HCT116 (cell line): Measurements from ENCODE around the gene ABHD16B. TPM values are rescaled to one million over a fixed set of nuclear protein-coding genes. Genes with fewer than 3 reads are reported as not detected.

Experiments used
- ATAC-seq: fragments of 200-7000 bp; cut with Tn5 transposase; 2 replicates; pipeline ENCODE4 v1.9.1; 2020; ENCODE audit warnings: mild to moderate bottlenecking, moderate library complexity
- BruUV-seq: library from RNA; stranded (reverse); fragments of 400-500 nt; replicated peaks from 2 replicates; lab custom pipeline; 2021; lab: Mats Ljungman, UMichigan
- CTCF ChIA-PET: fragments of 300-600 bp; sonication (Branson Sonifier 250); formaldehyde crosslinking; loops from one replicate; lab custom pipeline; 2021; ENCODE audit warnings: antibody characterized with exemption; lab: Charles Lee
- POLR2A ChIA-PET: fragments of 300-600, 350-600 bp; sonication (Branson Sonifier 250); formaldehyde crosslinking; loops from one replicate; lab custom pipeline; 2021; ENCODE audit warnings: antibody characterized with exemption; lab: Charles Lee
- RAD21 ChIA-PET, 2 experiments: fragments of 300-600 bp; sonication (Branson Sonifier 250); formaldehyde crosslinking; loops; one replicate each; lab custom pipeline; 2023; ENCODE audit warnings: low total read pairs in 2 of 2; ENCODE audit not compliant: uncharacterized antibody in 2 of 2, unreplicated experiment in 2 of 2, low non-redundant PET in 1 of 2; lab: Charles Lee
- DNase-seq: peaks from one replicate; pipeline ENCODE4 v3.0.0-alpha.2; 2010; ENCODE audit warnings: low read depth, low spot score
- H2AFZ ChIP-seq: fragments of 200-600 bp; shearing (Covaris generic), sonication (generic); 2 replicates; pipeline ENCODE4 v1.6.1; 2017; ENCODE audit warnings: low read depth, mixed run types, mixed read lengths, antibody characterized with exemption, low read length; ENCODE audit not compliant: poor library complexity, severe bottlenecking
- H3K27ac ChIP-seq: 2 replicates; pipeline ENCODE4 v1.5.1; 2012; ENCODE audit warnings: low read depth, low read length
- H3K27me3 ChIP-seq: fragments of 200-600 bp; sonication (generic); 2 replicates; pipeline ENCODE4 v1.6.1; 2016; ENCODE audit warnings: mixed run types, low read length, mixed read lengths; ENCODE audit not compliant: insufficient read depth
- H3K36me3 ChIP-seq, 2 experiments: fragments of 200-500 bp in 1 of 2; fragments of 200-600 bp in 1 of 2; sonication (Bioruptor generic) in 1 of 2; sonication (generic) in 1 of 2; 2 replicates each; pipeline versions ENCODE4 v1.5.1 to v1.6.1; 2014 to 2016; ENCODE audit warnings: low read length in 2 of 2, inconsistent platforms in 1 of 2, mixed read lengths in 1 of 2, mixed run types in 1 of 2; ENCODE audit not compliant: insufficient read depth in 2 of 2, control insufficient read depth in 1 of 2
- H3K4me1 ChIP-seq, 2 experiments: fragments of 200-600 bp in 1 of 2; sonication (generic) in 1 of 2; 2 replicates each; pipeline versions ENCODE4 v1.5.1 to v1.6.1; 2012 to 2017; ENCODE audit warnings: low read length in 2 of 2, inconsistent platforms in 1 of 2, mild to moderate bottlenecking in 1 of 2, mixed read lengths in 1 of 2, mixed run types in 1 of 2, moderate library complexity in 1 of 2; ENCODE audit not compliant: insufficient read depth in 2 of 2, control insufficient read depth in 1 of 2
- H3K4me2 ChIP-seq: fragments of 200-600 bp; sonication (generic); 2 replicates; pipeline ENCODE4 v1.6.1; 2017; ENCODE audit warnings: mixed run types, low read length, mixed read lengths
- H3K4me3 ChIP-seq, 2 experiments: fragments of 200-600 bp in 1 of 2; sonication (generic) in 1 of 2; replicated peaks in 1 of 2; 2 replicates each; pipeline ENCODE4 v1.5.1; 2011 to 2016; ENCODE audit warnings: low read length in 2 of 2, control low read depth in 1 of 2, low read depth in 1 of 2, mild to moderate bottlenecking in 1 of 2, mixed read lengths in 1 of 2, mixed run types in 1 of 2
- H3K79me2 ChIP-seq: fragments of 200-600 bp; sonication (generic); 2 replicates; pipeline ENCODE4 v1.6.1; 2017; ENCODE audit warnings: mild to moderate bottlenecking, mixed run types, low read length, moderate library complexity, mixed read lengths; ENCODE audit not compliant: insufficient read depth
- H3K9ac ChIP-seq: fragments of 200-600 bp; sonication (generic); 2 replicates; pipeline ENCODE4 v1.6.1; 2016; ENCODE audit warnings: low read length, mixed read lengths
- H3K9me2 ChIP-seq: fragments of 200-600 bp; sonication (generic), shearing (Covaris generic); 2 replicates; pipeline ENCODE4 v1.6.1; 2017; ENCODE audit warnings: mixed run types, mild to moderate bottlenecking, moderate library complexity; ENCODE audit not compliant: insufficient read depth
- H3K9me3 ChIP-seq, 2 experiments: fragments of 200-500 bp in 1 of 2; fragments of 200-600 bp in 1 of 2; sonication (Bioruptor generic) in 1 of 2; sonication (generic) in 1 of 2; 2 replicates each; pipeline ENCODE4 v1.6.1; 2014 to 2017; ENCODE audit warnings: low read length in 2 of 2, mixed read lengths in 2 of 2, inconsistent platforms in 1 of 2, low read depth in 1 of 2, mild to moderate bottlenecking in 1 of 2, mixed run types in 1 of 2, moderate library complexity in 1 of 2; ENCODE audit not compliant: control insufficient read depth in 1 of 2, insufficient read depth in 1 of 2
- H4K20me1 ChIP-seq: fragments of 200-600 bp; sonication (generic), shearing (Covaris generic); 2 replicates; pipeline ENCODE4 v1.6.1; 2017; ENCODE audit warnings: mixed run types, mild to moderate bottlenecking, moderate library complexity; ENCODE audit not compliant: insufficient read depth
- CTCF ChIP-seq, 3 experiments: fragments of 200-600 bp in 1 of 3; sonication (generic) in 1 of 3; IDR thresholded peaks in 2 of 3; conservative IDR thresholded peaks in 1 of 3; 2 replicates each; pipeline ENCODE4 v1.5.1; 2012 to 2017; ENCODE audit warnings: low read depth in 2 of 3, low read length in 2 of 3, antibody characterized with exemption in 1 of 3, borderline replicate concordance in 1 of 3, control low read depth in 1 of 3, mild to moderate bottlenecking in 1 of 3, mixed read lengths in 1 of 3, mixed run types in 1 of 3, moderate library complexity in 1 of 3; ENCODE audit not compliant: insufficient read depth in 1 of 3
- EGR1 ChIP-seq: IDR thresholded peaks from 2 replicates; pipeline ENCODE4 v1.6.1; 2012; ENCODE audit warnings: low read depth
- ELF1 ChIP-seq: IDR thresholded peaks from 2 replicates; pipeline ENCODE4 v1.6.1; 2012; ENCODE audit warnings: low read depth, borderline replicate concordance
- EZH2 ChIP-seq: fragments of 200-600 bp; sonication (generic); IDR thresholded peaks from 2 replicates; pipeline ENCODE4 v1.6.1; 2017; ENCODE audit warnings: antibody characterized with exemption, mixed run types
- FOSL1 ChIP-seq: IDR thresholded peaks from 2 replicates; pipeline ENCODE4 v1.6.1; 2012; ENCODE audit warnings: low read depth
- POLR2A ChIP-seq: IDR thresholded peaks from 2 replicates; pipeline ENCODE4 v1.7.0; 2011; ENCODE audit warnings: borderline replicate concordance; ENCODE audit not compliant: insufficient read depth, insufficient read length; ENCODE audit errors: extremely low read depth
- POLR2AphosphoS5 ChIP-seq: IDR thresholded peaks from 2 replicates; pipeline ENCODE4 v1.6.1; 2011; ENCODE audit warnings: mild to moderate bottlenecking, low read depth, low read length, moderate library complexity
- REST ChIP-seq: IDR thresholded peaks from 2 replicates; pipeline ENCODE4 v1.6.1; 2012; ENCODE audit warnings: low read depth
- SIN3A ChIP-seq: IDR thresholded peaks from 2 replicates; pipeline ENCODE4 v1.6.1; 2012; ENCODE audit warnings: low read depth
- SP1 ChIP-seq: IDR thresholded peaks from 2 replicates; pipeline ENCODE4 v1.6.1; 2012; ENCODE audit warnings: low read depth
- SRF ChIP-seq: IDR thresholded peaks from 2 replicates; pipeline ENCODE4 v1.6.1; 2012; ENCODE audit warnings: low read depth
- ZBTB33 ChIP-seq: IDR thresholded peaks from 2 replicates; pipeline ENCODE4 v1.6.1; 2011; ENCODE audit warnings: mild to moderate bottlenecking, low read length, moderate library complexity; ENCODE audit not compliant: insufficient replicate concordance; ENCODE audit errors: extremely low read depth
- intact Hi-C: fragments of 100-400 bp; cut with micrococcal nuclease; formaldehyde crosslinking; loops from 2 replicates; pipeline ENCODE4 v1.10.0; 2022
- total RNA-seq: library from RNA; stranded (reverse); gene quantifications from one replicate; pipeline ENCODE4 v1.2.1, GENCODE V29; 2021; ENCODE audit not compliant: unreplicated experiment

ABHD16B gene
- total RNA-seq, 1 experiment from 2014 or later = not detected

GRCh38 chr20:63854069-63854765 lies 7.1 kb upstream of the ABHD16B start (continued):
- TF ChIP-seq ZBTB33 = no peak
- no peak for TF ChIP-seq POLR2AphosphoS5
- TF ChIP-seq FOSL1 = no peak
- TF ChIP-seq SIN3A = no peak
- no peak for TF ChIP-seq EGR1
- no peak for TF ChIP-seq POLR2A

- Histone ChIP-seq H3K9me2 (no peaks in the 10 kb centered on the region), H3K9ac (no peak overlapping the region), H3K79me2 (no peaks in the 10 kb centered on the region), H2AFZ (no peak overlapping the region), H3K9me3 (no peaks in the 10 kb centered on the region), H3K36me3 (no peaks in the 10 kb centered on the region), H3K4me1 (peaks cover 8 to 29% of the 10 kb centered on the region in 2 experiments; a peak in 3 of 4 replicates), H3K4me2 (no peak overlapping the region), H3K27ac (no peak overlapping the region), H3K27me3 (no peaks in the 10 kb centered on the region), H4K20me1 (no peaks in the 10 kb centered on the region), H3K4me3 (no peak overlapping the region)
- ChIA-PET CTCF (no interaction called here), POLR2A (interaction anchor here (1.5 kb wide), 1 partner anchor 10 kb away, joined by 6 read pairs; the partner anchor contains the start of gene TPD52L2), RAD21 (no interaction called here)
- intact Hi-C loops = no loop called here
- DNase-seq = no peak
- no TSS peak for BruUV-seq
- ATAC-seq = no peak
- TF ChIP-seq CTCF (IDR thresholded peaks at IDR 0.05 in 2 of 3, conservative IDR thresholded peaks at IDR 0.05 in 1 of 3; ENCODE audit: borderline replicate concordance in 1 of 3, insufficient read depth in 1 of 3, low read depth in 2 of 3, low read length in 2 of 3) = no peak
- no peak for TF ChIP-seq POLR2AphosphoS5
- TF ChIP-seq POLR2A = no peak
- TF ChIP-seq EGR1 = no peak
- TF ChIP-seq SP1 = no peak
- no peak for TF ChIP-seq ZBTB33
- no peak for TF ChIP-seq ELF1
- no peak for TF ChIP-seq REST
- no peak for TF ChIP-seq SRF
- no peak for TF ChIP-seq EZH2
Observed at GRCh38 chr20:63854766-63855362, 6.4 kb upstream of the ABHD16B start.
